GM21619 (cell line): ENCODE results near the gene HIVEP3.

Experiments used
- ATAC-seq: cut with Tn5 transposase; IDR thresholded peaks from one replicate; pipeline ENCODE4 v1.9.1; 2021; ENCODE audit not compliant: unreplicated experiment

HIVEP3 gene

GRCh38 chr1:41671116-41671755 lies 247.5 kb downstream of the HIVEP3 start:
- ATAC-seq, result no peak

- ATAC-seq, result no peak
Measured at GRCh38 chr1:41670217-41670957, 248.3 kb downstream of the HIVEP3 start.

- no peak for ATAC-seq
Measured at GRCh38 chr1:41668967-41669366, 249.8 kb downstream of the HIVEP3 start.

- no peak for ATAC-seq
Measured at GRCh38 chr1:41668054-41668660, 250.6 kb downstream of the HIVEP3 start.

GRCh38 chr1:41666981-41667631 lies 251.6 kb downstream of the HIVEP3 start:
- peak; percentile 47 for ATAC-seq

- ATAC-seq, result no peak
Measured at GRCh38 chr1:41665962-41666917, 252.5 kb downstream of the HIVEP3 start.

- no peak for ATAC-seq
Measured at GRCh38 chr1:41664861-41665640, 253.7 kb downstream of the HIVEP3 start.

GRCh38 chr1:41663671-41664400 lies 254.9 kb downstream of the HIVEP3 start:
- no peak for ATAC-seq

GRCh38 chr1:41662765-41663437 lies 255.8 kb downstream of the HIVEP3 start:
- peak; percentile 8 for ATAC-seq

- ATAC-seq, result peak; percentile 56
Measured at GRCh38 chr1:41662061-41662764, 256.5 kb downstream of the HIVEP3 start.

- ATAC-seq, result peak; percentile 8
Measured at GRCh38 chr1:41661428-41662060, 257.2 kb downstream of the HIVEP3 start.

- no peak for ATAC-seq
Measured at GRCh38 chr1:41660570-41661427, 257.9 kb downstream of the HIVEP3 start.

GRCh38 chr1:41659903-41660302 lies 258.8 kb downstream of the HIVEP3 start:
- no peak for ATAC-seq

- ATAC-seq, result no peak
Measured at GRCh38 chr1:41659159-41659495, 259.6 kb downstream of the HIVEP3 start.

GRCh38 chr1:41658431-41659158 lies 260.1 kb downstream of the HIVEP3 start:
- ATAC-seq, result no peak

- ATAC-seq, result no peak
Measured at GRCh38 chr1:41657679-41658295, 260.9 kb downstream of the HIVEP3 start.
